Measurements from ENCODE around the gene SCD5. TPM values are rescaled to one million over a fixed set of nuclear protein-coding genes. Genes with fewer than 3 reads are reported as not detected.

SCD5 gene
- total and polyA plus RNA-seq, 2 donors (not counting 1 experiment from before 2014, with no cell fraction given): 0.03 TPM; not detected in 1

DNA sequence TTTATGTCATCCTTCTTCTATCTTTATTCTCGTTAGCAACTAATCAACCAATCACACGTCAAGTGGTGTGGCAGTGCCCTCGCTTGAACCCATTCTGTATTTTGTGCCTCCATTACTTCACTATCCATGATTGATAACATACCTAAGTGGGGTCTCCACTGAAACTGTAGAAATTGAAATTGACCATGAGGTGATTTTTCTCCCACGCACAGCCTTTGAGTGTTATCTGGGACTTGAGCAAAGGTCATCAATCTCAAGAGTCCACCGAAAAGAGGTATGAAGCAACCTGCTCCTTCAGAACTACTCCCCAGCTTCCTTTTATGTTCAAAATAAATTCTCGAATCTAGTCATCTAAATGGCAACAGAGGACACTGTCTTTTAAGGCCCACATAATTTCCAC is 111.1 kb downstream of the SCD5 start:
- Histone ChIP-seq H3K27me3 (replicated peaks in 1 of 4; ENCODE audit: control extremely low read depth in 1 of 4, control insufficient read depth in 3 of 4, insufficient read depth in 4 of 4, low read length in 3 of 4) (no peaks in the 10 kb centered on the region), H3K36me3 (replicated peaks in 1 of 2; ENCODE audit: control extremely low read depth in 1 of 2, control insufficient read depth in 1 of 2, extremely low read depth in 1 of 2, insufficient read depth in 2 of 2, low read length in 1 of 2) (no peaks in the 10 kb centered on the region), H4K20me1 (ENCODE audit: control insufficient read depth, insufficient read depth, low read length, poor library complexity, severe bottlenecking) (no peaks in the 10 kb centered on the region), H3K9ac (ENCODE audit: low read length) (no peak overlapping the region), H3K4me1 (ENCODE audit: control insufficient read depth in 2 of 2, insufficient read depth in 2 of 2, low read length in 2 of 2) (no peaks in the 10 kb centered on the region), H3K4me2 (replicated peaks; ENCODE audit: low read depth, low read length, poor library complexity, severe bottlenecking) (no peak overlapping the region), H3K79me2 (ENCODE audit: control insufficient read depth, insufficient read depth, low read length) (no peaks in the 10 kb centered on the region), H2AFZ (ENCODE audit: insufficient read depth, low read depth, low read length, poor library complexity, severe bottlenecking) (no peak overlapping the region), H3K9me3 (ENCODE audit: control extremely low read depth in 1 of 3, control insufficient read depth in 2 of 3, insufficient read depth in 1 of 3, low read length in 2 of 3) (no peaks in the 10 kb centered on the region), H3K4me3 (ENCODE audit: control extremely low read depth in 1 of 5, extremely low read depth in 1 of 5, insufficient read depth in 1 of 5, low read depth in 2 of 5, low read length in 4 of 5) (no peak overlapping the region), H3K27ac (ENCODE audit: low read length in 2 of 2) (no peak overlapping the region)
- no peak overlapping the region for H3K27ac Mint-ChIP-seq
- WGBS (ENCODE audit: insufficient coverage): 93% methylated on average over 3 of the region's 6 CpGs
- no peak for TF ChIP-seq EZH2 (IDR thresholded peaks at IDR 0.05; ENCODE audit: borderline replicate concordance, insufficient read depth, low read depth, low read length, poor library complexity, severe bottlenecking)
- TF ChIP-seq, protein P1, sequence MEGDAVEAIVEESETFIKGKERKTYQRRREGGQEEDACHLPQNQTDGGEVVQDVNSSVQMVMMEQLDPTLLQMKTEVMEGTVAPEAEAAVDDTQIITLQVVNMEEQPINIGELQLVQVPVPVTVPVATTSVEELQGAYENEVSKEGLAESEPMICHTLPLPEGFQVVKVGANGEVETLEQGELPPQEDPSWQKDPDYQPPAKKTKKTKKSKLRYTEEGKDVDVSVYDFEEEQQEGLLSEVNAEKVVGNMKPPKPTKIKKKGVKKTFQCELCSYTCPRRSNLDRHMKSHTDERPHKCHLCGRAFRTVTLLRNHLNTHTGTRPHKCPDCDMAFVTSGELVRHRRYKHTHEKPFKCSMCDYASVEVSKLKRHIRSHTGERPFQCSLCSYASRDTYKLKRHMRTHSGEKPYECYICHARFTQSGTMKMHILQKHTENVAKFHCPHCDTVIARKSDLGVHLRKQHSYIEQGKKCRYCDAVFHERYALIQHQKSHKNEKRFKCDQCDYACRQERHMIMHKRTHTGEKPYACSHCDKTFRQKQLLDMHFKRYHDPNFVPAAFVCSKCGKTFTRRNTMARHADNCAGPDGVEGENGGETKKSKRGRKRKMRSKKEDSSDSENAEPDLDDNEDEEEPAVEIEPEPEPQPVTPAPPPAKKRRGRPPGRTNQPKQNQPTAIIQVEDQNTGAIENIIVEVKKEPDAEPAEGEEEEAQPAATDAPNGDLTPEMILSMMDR (IDR thresholded peaks at IDR 0.05): no peak
- DNase-seq (no peak), ATAC-seq (ENCODE audit: low read depth) (no peak)
- no peak overlapping the region for H3K4me3 Mint-ChIP-seq
- H3K9me3 Mint-ChIP-seq (ENCODE audit: insufficient read depth): no peaks in the 10 kb centered on the region
- peaks cover 8% of the 10 kb centered on the region for H3K27me3 Mint-ChIP-seq
- H3K4me1 Mint-ChIP-seq: no peaks in the 10 kb centered on the region
- ChIA-PET CTCF (interaction anchor here (0.6 kb wide), 1 partner anchor 120 kb away, joined by 4 read pairs; no protein-coding TSS in a partner anchor), POLR2A (no interaction called here)
- intact Hi-C loops (cut with micrococcal nuclease): no loop called here

DNA sequence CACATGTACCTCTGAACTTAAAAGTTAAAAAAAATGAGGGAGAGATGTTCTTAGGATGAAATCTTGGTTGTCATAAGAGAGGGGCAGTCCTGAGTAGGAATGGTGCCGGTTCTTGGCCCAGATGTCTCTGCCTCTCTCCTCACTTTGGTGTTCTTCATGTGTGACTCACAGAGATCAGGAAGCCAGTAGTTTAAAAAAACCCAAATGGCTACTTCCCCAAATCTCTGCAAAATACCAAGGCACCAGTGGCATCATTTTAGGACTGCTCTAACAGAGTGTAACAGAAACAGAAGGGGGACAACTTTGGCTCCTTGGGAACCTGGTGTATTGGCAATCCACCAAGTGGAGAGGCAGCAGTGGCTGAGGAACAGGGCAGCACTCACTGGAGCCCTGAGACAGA is 116.8 kb downstream of the SCD5 start:
- H3K36me3 ChIP-seq (replicated peaks in 1 of 2; ENCODE audit: control extremely low read depth in 1 of 2, control insufficient read depth in 1 of 2, extremely low read depth in 1 of 2, insufficient read depth in 2 of 2, low read length in 1 of 2): no peaks in the 10 kb centered on the region
- H3K27ac ChIP-seq (ENCODE audit: low read length in 2 of 2): no peak overlapping the region
- no peaks in the 10 kb centered on the region for H3K27me3 ChIP-seq (replicated peaks in 1 of 4; ENCODE audit: control extremely low read depth in 1 of 4, control insufficient read depth in 3 of 4, insufficient read depth in 4 of 4, low read length in 3 of 4)
- intact Hi-C loops (cut with micrococcal nuclease): no loop called here
- DNase-seq: no peak
- H4K20me1 ChIP-seq (ENCODE audit: control insufficient read depth, insufficient read depth, low read length, poor library complexity, severe bottlenecking): no peaks in the 10 kb centered on the region
- H3K27me3 Mint-ChIP-seq: peaks cover 11% of the 10 kb centered on the region
- H3K9me3 ChIP-seq (ENCODE audit: control extremely low read depth in 1 of 3, control insufficient read depth in 2 of 3, insufficient read depth in 1 of 3, low read length in 2 of 3): no peaks in the 10 kb centered on the region
- ChIA-PET CTCF (no interaction called here), POLR2A (no interaction called here)
- no peak overlapping the region for H3K4me3 Mint-ChIP-seq
- H3K4me3 ChIP-seq (ENCODE audit: control extremely low read depth in 1 of 5, extremely low read depth in 1 of 5, insufficient read depth in 1 of 5, low read depth in 2 of 5, low read length in 4 of 5): no peak overlapping the region
- no peaks in the 10 kb centered on the region for H3K4me1 Mint-ChIP-seq
- no peak overlapping the region for H3K27ac Mint-ChIP-seq
- 71% methylated on average over 1 of the region's 1 CpG for whole genome bisulfite sequencing (ENCODE audit: insufficient coverage)
- H2AFZ ChIP-seq (ENCODE audit: insufficient read depth, low read depth, low read length, poor library complexity, severe bottlenecking): no peak overlapping the region
- ATAC-seq (ENCODE audit: low read depth): no peak
- TF ChIP-seq, protein P1 (IDR thresholded peaks at IDR 0.05): no peak
- TF ChIP-seq EZH2 (IDR thresholded peaks at IDR 0.05; ENCODE audit: borderline replicate concordance, insufficient read depth, low read depth, low read length, poor library complexity, severe bottlenecking): no peak
- H3K9me3 Mint-ChIP-seq (ENCODE audit: insufficient read depth): no peaks in the 10 kb centered on the region
- no peaks in the 10 kb centered on the region for H3K4me1 ChIP-seq (ENCODE audit: control insufficient read depth in 2 of 2, insufficient read depth in 2 of 2, low read length in 2 of 2)
- H3K9ac ChIP-seq (ENCODE audit: low read length): no peak overlapping the region
- no peak overlapping the region for H3K4me2 ChIP-seq (replicated peaks; ENCODE audit: low read depth, low read length, poor library complexity, severe bottlenecking)
- H3K79me2 ChIP-seq (ENCODE audit: control insufficient read depth, insufficient read depth, low read length): no peaks in the 10 kb centered on the region

Measured in B cell (primary cell).